SK-N-SH treated with all-trans-retinoic acid at 6 μM for 48 hours (cell line): ENCODE data around the gene GABBR2.

Experiments used
- TCF4 ChIP-seq: fragments of 250-450 bp; sonication (Bioruptor Pico); IDR thresholded peaks from 2 replicates; pipeline ENCODE4 v1.8.0; 2021; ENCODE audit warnings: mild to moderate bottlenecking, moderate library complexity, borderline replicate concordance
- TF ChIP-seq, protein P1 (sequence below): fragments of 250-450 bp; sonication (Bioruptor Pico); IDR thresholded peaks from 2 replicates; pipeline ENCODE4 v1.8.0; 2020; ENCODE audit warnings: mild to moderate bottlenecking, moderate library complexity, borderline replicate concordance
- TF ChIP-seq, protein P2 (sequence below): fragments of 250-450 bp; sonication (Bioruptor Pico); IDR thresholded peaks from 2 replicates; pipeline ENCODE4 v1.8.0; 2021; ENCODE audit warnings: low read depth, mild to moderate bottlenecking, moderate library complexity, borderline replicate concordance

DNA sequence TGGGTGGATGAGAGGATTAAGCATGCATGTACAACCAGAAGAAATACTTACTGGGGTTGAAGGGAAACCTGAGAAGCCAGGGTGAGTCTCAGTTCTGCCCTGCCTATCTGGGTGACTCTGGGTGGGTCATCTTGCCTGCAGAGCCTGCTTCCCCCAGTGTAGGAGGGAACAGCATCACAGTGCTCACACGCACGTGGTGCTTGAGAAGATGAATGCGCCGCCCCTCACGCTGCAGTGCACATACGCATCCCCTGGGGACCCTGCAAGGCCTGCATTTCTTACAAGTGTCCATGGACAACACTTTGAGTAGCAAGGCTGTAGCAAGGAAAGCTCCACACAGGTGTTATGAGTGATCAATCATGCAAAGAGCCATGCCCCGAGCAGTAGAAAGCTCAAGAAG, 18.7 kb upstream of the GABBR2 start:
- TF ChIP-seq, protein P1, sequence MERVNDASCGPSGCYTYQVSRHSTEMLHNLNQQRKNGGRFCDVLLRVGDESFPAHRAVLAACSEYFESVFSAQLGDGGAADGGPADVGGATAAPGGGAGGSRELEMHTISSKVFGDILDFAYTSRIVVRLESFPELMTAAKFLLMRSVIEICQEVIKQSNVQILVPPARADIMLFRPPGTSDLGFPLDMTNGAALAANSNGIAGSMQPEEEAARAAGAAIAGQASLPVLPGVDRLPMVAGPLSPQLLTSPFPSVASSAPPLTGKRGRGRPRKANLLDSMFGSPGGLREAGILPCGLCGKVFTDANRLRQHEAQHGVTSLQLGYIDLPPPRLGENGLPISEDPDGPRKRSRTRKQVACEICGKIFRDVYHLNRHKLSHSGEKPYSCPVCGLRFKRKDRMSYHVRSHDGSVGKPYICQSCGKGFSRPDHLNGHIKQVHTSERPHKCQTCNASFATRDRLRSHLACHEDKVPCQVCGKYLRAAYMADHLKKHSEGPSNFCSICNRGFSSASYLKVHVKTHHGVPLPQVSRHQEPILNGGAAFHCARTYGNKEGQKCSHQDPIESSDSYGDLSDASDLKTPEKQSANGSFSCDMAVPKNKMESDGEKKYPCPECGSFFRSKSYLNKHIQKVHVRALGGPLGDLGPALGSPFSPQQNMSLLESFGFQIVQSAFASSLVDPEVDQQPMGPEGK (CRISPR knock-in tag), result no peak
- no peak for TF ChIP-seq TCF4 (CRISPR knock-in tag)
- TF ChIP-seq, protein P2, sequence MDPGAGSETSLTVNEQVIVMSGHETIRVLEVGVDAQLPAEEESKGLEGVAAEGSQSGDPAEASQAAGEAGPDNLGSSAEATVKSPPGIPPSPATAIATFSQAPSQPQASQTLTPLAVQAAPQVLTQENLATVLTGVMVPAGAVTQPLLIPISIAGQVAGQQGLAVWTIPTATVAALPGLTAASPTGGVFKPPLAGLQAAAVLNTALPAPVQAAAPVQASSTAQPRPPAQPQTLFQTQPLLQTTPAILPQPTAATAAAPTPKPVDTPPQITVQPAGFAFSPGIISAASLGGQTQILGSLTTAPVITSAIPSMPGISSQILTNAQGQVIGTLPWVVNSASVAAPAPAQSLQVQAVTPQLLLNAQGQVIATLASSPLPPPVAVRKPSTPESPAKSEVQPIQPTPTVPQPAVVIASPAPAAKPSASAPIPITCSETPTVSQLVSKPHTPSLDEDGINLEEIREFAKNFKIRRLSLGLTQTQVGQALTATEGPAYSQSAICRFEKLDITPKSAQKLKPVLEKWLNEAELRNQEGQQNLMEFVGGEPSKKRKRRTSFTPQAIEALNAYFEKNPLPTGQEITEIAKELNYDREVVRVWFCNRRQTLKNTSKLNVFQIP (CRISPR knock-in tag), result no peak
